SK-N-SH treated with all-trans-retinoic acid at 6 μM for 48 hours (cell line): ENCODE data around the gene PARD3.

ENCODE experiments used
- POU6F1 ChIP-seq: fragments of 250-450 bp; sonication (Bioruptor Pico); IDR thresholded peaks from 2 replicates; pipeline ENCODE4 v1.8.0; 2021; ENCODE audit warnings: low read depth, mild to moderate bottlenecking, moderate library complexity, borderline replicate concordance
- RARB ChIP-seq: fragments of 250-450 bp; sonication (Bioruptor Pico); IDR thresholded peaks from 2 replicates; pipeline ENCODE4 v1.8.0; 2021; ENCODE audit warnings: mild to moderate bottlenecking, moderate library complexity

- TF ChIP-seq POU6F1 (CRISPR knock-in tag): no peak
- TF ChIP-seq RARB (CRISPR knock-in tag): no peak
These were observed 3.1 kb downstream of the PARD3 start for GRCh38 chr10:34811968-34812514.
